PC-3 (cell line): Measurements from ENCODE around the gene CCR1.

Source experiments
- CTCF ChIP-seq: fragments of 300-600 bp; sonication (generic); conservative IDR thresholded peaks from 2 replicates; pipeline ENCODE4 v1.5.1; 2017; ENCODE audit warnings: antibody characterized with exemption, low read depth, mild to moderate bottlenecking, low read length
- EZH2 ChIP-seq: fragments of 300-600 bp; sonication (generic); IDR thresholded peaks from one replicate; pipeline ENCODE4 v1.6.1; 2017; ENCODE audit warnings: antibody characterized with exemption, mild to moderate bottlenecking, low read length; ENCODE audit not compliant: unreplicated experiment

- TF ChIP-seq CTCF: no peak
- TF ChIP-seq EZH2: no peak
These were observed 24.8 kb downstream of the CCR1 start for GRCh38 chr3:46183330-46183729.
